ENCODE results near the gene FBXO2. TPM values are rescaled to one million over a fixed set of nuclear protein-coding genes. Genes with fewer than 3 reads are reported as not detected.

The FBXO2 gene
- total and polyA plus RNA-seq, 9 of the 15 experiments (the other 6 are each of a cell fraction or from before 2014, with no cell fraction given) = 0.04 to 1.9 (median 0.27) TPM

GRCh38 chr1:11703357-11704193 is 49.3 kb upstream of the FBXO2 start (continued):
- TF ChIP-seq ZNF174 (CRISPR knock-in tag; IDR thresholded peaks at IDR 0.05) = no peak
- TF ChIP-seq SMAD2 (IDR thresholded peaks at IDR 0.05; ENCODE audit: low read depth, low read length) = no peak
- TF ChIP-seq RBM25 (IDR thresholded peaks at IDR 0.05; ENCODE audit: low read depth, low read length, severe bottlenecking) = peak; percentile 61
- TF ChIP-seq FOXA3 (CRISPR knock-in tag; conservative IDR thresholded peaks at IDR 0.05 in 1 of 2, IDR thresholded peaks at IDR 0.05 in 1 of 2) = peak in 1 of 2 experiments; percentile 49; a peak in 1 of 4 replicates
- no peak for TF ChIP-seq TRIM24 (IDR thresholded peaks at IDR 0.05)
- TF ChIP-seq NFE2L1 (tag; IDR thresholded peaks at IDR 0.05; ENCODE audit: borderline replicate concordance, low read depth) = no peak
- TF ChIP-seq MCM7 (IDR thresholded peaks at IDR 0.05) = no peak
- no peak for TF ChIP-seq ZNF445 (CRISPR knock-in tag; IDR thresholded peaks at IDR 0.05; ENCODE audit: low read depth)
- no peak for TF ChIP-seq TCFL5 (CRISPR knock-in tag; conservative IDR thresholded peaks at IDR 0.05)
- TF ChIP-seq CREM (IDR thresholded peaks at IDR 0.05; ENCODE audit: low read depth) = no peak
- no peak for TF ChIP-seq NR2F6 (CRISPR knock-in tag; IDR thresholded peaks at IDR 0.05)
- TF ChIP-seq NELFE (IDR thresholded peaks at IDR 0.05; ENCODE audit: insufficient read depth, insufficient read length) = no peak
- 0 out of 2 replicates have a peak, but pooled peaks have one; percentile 24 for TF ChIP-seq SPI1 (IDR thresholded peaks at IDR 0.05; ENCODE audit: borderline replicate concordance, low read depth, low read length)
- TF ChIP-seq SAFB2 (IDR thresholded peaks at IDR 0.05; ENCODE audit: borderline replicate concordance, low read depth, low read length, severe bottlenecking) = no peak
- no peak for TF ChIP-seq MGA (IDR thresholded peaks at IDR 0.05)
- no peak for TF ChIP-seq NFIC (IDR thresholded peaks at IDR 0.05)
- TF ChIP-seq BRCA1 (IDR thresholded peaks at IDR 0.05) = no peak
- TF ChIP-seq BRCA1 (CRISPR knock-in tag; IDR thresholded peaks at IDR 0.05) = no peak

Data from K562 (cell line).